Gastrocnemius medialis (tissue), 4 donors: ENCODE data around the gene TEX19. TPM values are rescaled to one million over a fixed set of nuclear protein-coding genes. Genes with fewer than 3 reads are reported as not detected.

Experiments
- ATAC-seq, 2 donors: fragments of 150-250 bp; one replicate each; pipeline ENCODE4 v1.9.1; 2016
- DNase-seq, 2 donors: peaks; one replicate each; pipeline ENCODE4 v3.0.0-alpha.2; 2019
- H3K27ac ChIP-seq, 4 donors: fragments of 200-600 bp; sonication (generic); 1 replicate in 1 of 4; 2 replicates in 3 of 4; pipeline ENCODE4 v1.5.1; 2016 to 2018; ENCODE audit warnings: mild to moderate bottlenecking in 2 of 4, moderate library complexity in 1 of 4
- H3K27me3 ChIP-seq, 3 donors: fragments of 200-600 bp; sonication (generic) in 2 of 3; 1 replicate in 1 of 3; 2 replicates in 2 of 3; pipeline versions ENCODE4 v1.5.1 to v1.6.0; 2016 to 2019; ENCODE audit warnings: mild to moderate bottlenecking in 1 of 3, moderate library complexity in 1 of 3
- H3K36me3 ChIP-seq, 2 donors: fragments of 200-600 bp; sonication (generic) in 1 of 2; one replicate each; pipeline ENCODE4 v1.5.1; 2017 to 2018
- H3K4me1 ChIP-seq, 2 donors: fragments of 200-600 bp; sonication (generic) in 1 of 2; one replicate each; pipeline ENCODE4 v1.5.1; 2016 to 2017; ENCODE audit warnings: mild to moderate bottlenecking in 2 of 2
- H3K4me3 ChIP-seq, 4 donors: fragments of 200-600 bp; sonication (generic) in 3 of 4; 1 replicate in 1 of 4; 2 replicates in 3 of 4; pipeline ENCODE4 v1.5.1; 2016 to 2019; ENCODE audit warnings: mild to moderate bottlenecking in 2 of 4
- H3K9me3 ChIP-seq, 3 donors: fragments of 200-600 bp; sonication (generic) in 2 of 3; 1 replicate in 1 of 3; 2 replicates in 2 of 3; pipeline ENCODE4 v1.5.1; 2016 to 2019
- POLR2A ChIP-seq, 2 donors: fragments of 450-650 bp; IDR thresholded peaks; one replicate each; pipeline ENCODE4 v1.6.1; 2017; ENCODE audit warnings: antibody characterized with exemption in 2 of 2, mild to moderate bottlenecking in 2 of 2, moderate library complexity in 2 of 2
- in situ Hi-C, 4 donors: fragments of 200-750 bp; cut with MboI; loops; one replicate each; pipeline versions ENCODE4 v1.15.0 to v1.8.0; 2017; ENCODE audit warnings: low sequenced_read_pairs in 4 of 4
- intact Hi-C: fragments of 100-400 bp; cut with DNase I; formaldehyde crosslinking; loops from one replicate; pipeline ENCODE4 v1.15.1; 2023; ENCODE audit warnings: low total_unique reads
- total RNA-seq, 4 donors: library from RNA; depleted of rRNA; stranded (reverse); fragments of >200 nt; gene quantifications; one replicate each; pipeline versions ENCODE4 v1.1.0 to v1.2.3, GENCODE V29; 2016
- TF ChIP-seq, protein P1 (sequence below), 5 experiments: fragments of 450-650 bp in 3 of 5; fragments of 200-600 bp in 2 of 5; sonication (generic) in 2 of 5; IDR thresholded peaks in 4 of 5; conservative IDR thresholded peaks in 1 of 5; 1 replicate in 4 of 5; 2 replicates in 1 of 5; pipeline ENCODE4 v1.5.1; 2016 to 2019; ENCODE audit warnings: antibody characterized with exemption in 5 of 5, mild to moderate bottlenecking in 3 of 5, moderate library complexity in 3 of 5

TEX19 gene
- total RNA-seq, 4 donors from 2014 or later = 0.40 TPM; not detected in 3

DNA sequence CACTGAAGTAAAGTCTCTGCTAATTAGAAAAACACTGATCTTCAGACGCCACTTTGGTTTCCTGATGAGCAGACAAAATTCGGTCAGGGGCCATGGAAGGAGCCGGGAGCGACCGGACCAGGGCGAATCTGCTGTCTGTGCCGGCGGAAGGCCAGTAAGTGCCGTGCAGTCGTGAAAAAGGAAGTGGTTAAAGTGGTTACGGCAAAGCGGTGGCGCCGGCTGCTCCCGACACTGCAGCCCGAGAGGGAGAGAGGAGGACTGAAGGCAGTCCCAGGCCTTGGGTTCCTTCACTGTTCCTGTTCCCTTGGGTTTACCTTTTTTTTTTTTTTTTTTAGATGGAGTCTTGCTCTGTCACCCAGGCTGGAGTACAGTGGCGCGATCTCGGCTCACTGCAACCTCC lies 41.8 kb downstream of the TEX19 start:
- ATAC-seq = no peak
- no peak for DNase-seq
- intact Hi-C loops (no loop called here), in situ Hi-C loops (no loop called here)
- H3K9me3 ChIP-seq = no peaks in the 10 kb centered on the region
- H3K36me3 ChIP-seq = peaks cover 0 to 28% of the 10 kb centered on the region in 2 donors
- H3K27ac ChIP-seq = no peak overlapping the region
- no peak overlapping the region for H3K4me3 ChIP-seq
- H3K4me1 ChIP-seq = peaks cover 17 to 22% of the 10 kb centered on the region in 2 donors
- TF ChIP-seq, protein P1, sequence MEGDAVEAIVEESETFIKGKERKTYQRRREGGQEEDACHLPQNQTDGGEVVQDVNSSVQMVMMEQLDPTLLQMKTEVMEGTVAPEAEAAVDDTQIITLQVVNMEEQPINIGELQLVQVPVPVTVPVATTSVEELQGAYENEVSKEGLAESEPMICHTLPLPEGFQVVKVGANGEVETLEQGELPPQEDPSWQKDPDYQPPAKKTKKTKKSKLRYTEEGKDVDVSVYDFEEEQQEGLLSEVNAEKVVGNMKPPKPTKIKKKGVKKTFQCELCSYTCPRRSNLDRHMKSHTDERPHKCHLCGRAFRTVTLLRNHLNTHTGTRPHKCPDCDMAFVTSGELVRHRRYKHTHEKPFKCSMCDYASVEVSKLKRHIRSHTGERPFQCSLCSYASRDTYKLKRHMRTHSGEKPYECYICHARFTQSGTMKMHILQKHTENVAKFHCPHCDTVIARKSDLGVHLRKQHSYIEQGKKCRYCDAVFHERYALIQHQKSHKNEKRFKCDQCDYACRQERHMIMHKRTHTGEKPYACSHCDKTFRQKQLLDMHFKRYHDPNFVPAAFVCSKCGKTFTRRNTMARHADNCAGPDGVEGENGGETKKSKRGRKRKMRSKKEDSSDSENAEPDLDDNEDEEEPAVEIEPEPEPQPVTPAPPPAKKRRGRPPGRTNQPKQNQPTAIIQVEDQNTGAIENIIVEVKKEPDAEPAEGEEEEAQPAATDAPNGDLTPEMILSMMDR (IDR thresholded peaks at IDR 0.05 in 4 of 5, conservative IDR thresholded peaks at IDR 0.05 in 1 of 5) = no peak
- TF ChIP-seq POLR2A (IDR thresholded peaks at IDR 0.05) = no peak
- no peaks in the 10 kb centered on the region for H3K27me3 ChIP-seq

DNA sequence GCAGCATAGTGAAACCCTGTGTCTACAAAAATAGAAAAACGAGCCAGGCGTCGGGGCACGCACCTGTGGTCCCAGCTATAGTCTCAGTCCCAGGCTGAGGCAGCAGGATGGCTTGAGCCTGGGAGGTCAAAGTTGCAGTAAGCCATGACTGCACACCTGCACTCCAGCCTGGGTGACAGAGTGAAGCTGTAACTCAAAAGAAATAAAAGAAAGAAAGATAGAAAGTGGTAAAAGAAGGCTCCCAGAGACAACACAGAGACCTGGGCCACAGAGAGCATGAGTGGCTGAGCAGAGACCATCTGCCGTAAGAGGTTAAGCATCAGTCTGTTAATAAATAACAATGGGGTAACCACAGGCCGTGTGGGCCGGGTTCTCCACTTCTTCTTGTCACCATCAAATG lies 43.8 kb downstream of the TEX19 start:
- in situ Hi-C loops (no loop called here), intact Hi-C loops (no loop called here)
- no peak overlapping the region for H3K27ac ChIP-seq
- H3K27me3 ChIP-seq = no peaks in the 10 kb centered on the region
- peaks cover 0 to 28% of the 10 kb centered on the region in 2 donors for H3K36me3 ChIP-seq
- peaks cover 30 to 34% of the 10 kb centered on the region in 2 donors for H3K4me1 ChIP-seq
- TF ChIP-seq POLR2A (IDR thresholded peaks at IDR 0.05) = no peak
- TF ChIP-seq, protein P1 (IDR thresholded peaks at IDR 0.05 in 4 of 5, conservative IDR thresholded peaks at IDR 0.05 in 1 of 5) = no peak
- DNase-seq (no peak), ATAC-seq (no peak)
- H3K4me3 ChIP-seq = no peak overlapping the region
- no peaks in the 10 kb centered on the region for H3K9me3 ChIP-seq

DNA sequence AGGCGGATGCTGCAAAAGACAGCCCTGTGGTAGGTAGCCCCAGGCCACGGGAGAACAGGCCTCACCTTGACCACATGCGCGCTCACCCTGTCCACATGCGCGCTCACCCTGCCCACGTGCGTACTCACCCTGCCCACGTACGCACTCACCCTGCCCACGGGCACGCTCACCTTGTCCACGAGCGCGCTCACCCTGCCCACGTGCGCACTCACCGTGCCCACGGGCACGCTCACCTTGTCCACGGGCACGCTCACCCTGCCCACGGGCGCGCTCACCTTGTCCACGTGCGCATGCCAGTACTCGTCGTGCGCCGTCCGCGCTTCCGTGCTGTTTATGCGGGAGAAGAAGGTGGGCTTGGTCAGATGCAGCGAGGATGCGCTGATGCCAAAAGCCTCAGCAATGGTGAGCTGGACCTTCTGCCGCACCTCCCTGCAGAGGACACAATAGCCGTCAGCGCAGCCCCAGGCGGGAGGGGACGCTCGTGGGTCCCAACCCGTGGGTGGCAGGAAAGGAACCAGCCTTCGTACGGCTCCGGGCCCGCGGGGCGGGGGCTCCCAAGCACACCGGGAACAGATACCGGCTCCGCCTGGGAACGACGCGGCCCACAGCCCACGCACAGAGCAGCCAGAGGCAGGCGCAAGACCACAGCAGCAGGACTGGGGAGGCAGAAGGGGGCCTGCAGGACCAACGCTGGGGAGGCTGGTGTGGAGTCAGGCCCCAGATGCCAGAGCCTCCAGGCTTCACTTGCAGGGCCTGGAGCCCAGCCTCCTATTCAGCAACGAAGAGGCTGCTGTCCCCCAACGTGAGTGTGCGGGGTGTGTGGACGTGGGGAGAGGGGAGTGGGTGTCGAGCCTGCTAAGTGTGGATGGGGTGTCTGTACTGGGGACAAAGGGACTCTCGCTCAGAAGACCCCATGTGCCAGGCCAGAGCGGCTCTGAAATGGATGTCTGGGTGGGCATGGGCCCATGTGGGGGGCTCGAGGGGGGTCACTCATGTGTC lies 44.9 kb downstream of the TEX19 start:
- ATAC-seq (no peak), DNase-seq (no peak)
- intact Hi-C loops (no loop called here), in situ Hi-C loops (no loop called here)
- H3K9me3 ChIP-seq = no peaks in the 10 kb centered on the region
- no peaks in the 10 kb centered on the region for H3K27me3 ChIP-seq
- TF ChIP-seq, protein P1 (IDR thresholded peaks at IDR 0.05 in 4 of 5, conservative IDR thresholded peaks at IDR 0.05 in 1 of 5) = no peak
- no peak for TF ChIP-seq POLR2A (IDR thresholded peaks at IDR 0.05)
- peaks cover 0 to 28% of the 10 kb centered on the region in 2 donors for H3K36me3 ChIP-seq
- H3K4me3 ChIP-seq = no peak overlapping the region
- peaks cover 31 to 32% of the 10 kb centered on the region in 2 donors for H3K4me1 ChIP-seq
- no peak overlapping the region for H3K27ac ChIP-seq

DNA sequence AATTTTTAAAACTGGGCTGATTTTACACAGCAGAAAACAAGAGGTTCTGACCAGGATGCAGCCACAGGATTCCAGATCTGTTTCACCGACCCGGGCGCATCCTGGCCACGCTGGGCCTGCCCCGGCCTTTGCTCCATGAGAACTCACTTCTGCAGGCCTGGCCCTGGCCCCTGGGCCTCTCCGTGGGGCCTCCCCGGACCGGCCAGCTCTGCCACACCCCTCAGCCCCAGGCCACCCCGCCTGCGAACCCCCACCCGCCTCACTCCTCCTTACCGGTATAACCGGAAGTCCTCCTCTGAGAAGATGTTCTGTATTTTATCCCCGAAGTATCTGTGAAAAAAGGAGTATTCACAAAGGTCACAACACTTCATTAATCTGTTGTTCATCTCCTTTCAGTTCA lies 46.0 kb downstream of the TEX19 start:
- no peak overlapping the region for H3K4me3 ChIP-seq
- no peaks in the 10 kb centered on the region for H3K9me3 ChIP-seq

DNA sequence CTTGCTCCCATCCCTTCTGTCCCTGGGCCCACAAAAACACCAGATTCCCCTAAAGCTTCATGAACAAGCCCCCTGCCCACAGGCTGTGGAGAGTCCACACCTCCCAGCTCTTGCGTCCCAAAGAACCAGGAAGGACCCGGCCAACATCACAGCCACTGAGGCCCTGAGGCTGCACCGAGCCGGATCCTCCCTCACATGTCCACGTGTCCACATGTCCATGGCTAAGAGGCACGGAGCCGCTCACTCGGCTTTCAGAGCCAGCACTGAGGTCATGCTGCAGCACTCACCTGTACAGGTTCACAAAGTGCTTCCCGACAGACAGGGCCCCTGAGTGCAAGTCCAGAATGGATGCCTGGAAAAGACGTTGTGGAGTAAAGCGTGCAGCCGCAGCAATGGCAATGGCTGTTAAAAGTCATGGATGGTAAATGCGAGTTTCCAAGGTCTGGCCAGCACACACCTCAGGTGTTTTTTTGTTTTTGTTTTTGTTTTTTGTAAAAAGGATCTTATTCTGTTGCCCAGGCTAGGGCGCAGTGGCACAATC lies 47.2 kb downstream of the TEX19 start:
- no peak for DNase-seq
- Histone ChIP-seq H3K27me3 (no peaks in the 10 kb centered on the region), H3K4me3 (no peak overlapping the region), H3K4me1 (peaks cover 14 to 15% of the 10 kb centered on the region in 2 donors), H3K27ac (peak overlapping the region in 3 of 4 donors; percentile 75 to 83 (median 82)), H3K36me3 (peaks cover 0 to 28% of the 10 kb centered on the region in 2 donors), H3K9me3 (no peaks in the 10 kb centered on the region)
- intact Hi-C loops = no loop called here
- ATAC-seq = no peak
- in situ Hi-C loops = no loop called here
- TF ChIP-seq POLR2A (IDR thresholded peaks at IDR 0.05) = no peak
- TF ChIP-seq, protein P1 (IDR thresholded peaks at IDR 0.05 in 4 of 5, conservative IDR thresholded peaks at IDR 0.05 in 1 of 5) = no peak

More for the DNA sequence above, 46.0 kb downstream of the TEX19 start:
- in situ Hi-C loops (no loop called here), intact Hi-C loops (no loop called here)
- DNase-seq (no peak), ATAC-seq (no peak)
- H3K4me1 ChIP-seq = peaks cover 20 to 22% of the 10 kb centered on the region in 2 donors
- TF ChIP-seq POLR2A (IDR thresholded peaks at IDR 0.05) = no peak
- no peak overlapping the region for H3K27ac ChIP-seq
- H3K36me3 ChIP-seq = peaks cover 0 to 28% of the 10 kb centered on the region in 2 donors
- H3K27me3 ChIP-seq = no peaks in the 10 kb centered on the region
